Measurements from ENCODE around the gene CAPNS2. TPM values are rescaled to one million over a fixed set of nuclear protein-coding genes. Genes with fewer than 3 reads are reported as not detected.

CAPNS2 gene
- total RNA-seq, 1 experiment from 2014 or later = 0.28 TPM

- TF ChIP-seq, protein P1, sequence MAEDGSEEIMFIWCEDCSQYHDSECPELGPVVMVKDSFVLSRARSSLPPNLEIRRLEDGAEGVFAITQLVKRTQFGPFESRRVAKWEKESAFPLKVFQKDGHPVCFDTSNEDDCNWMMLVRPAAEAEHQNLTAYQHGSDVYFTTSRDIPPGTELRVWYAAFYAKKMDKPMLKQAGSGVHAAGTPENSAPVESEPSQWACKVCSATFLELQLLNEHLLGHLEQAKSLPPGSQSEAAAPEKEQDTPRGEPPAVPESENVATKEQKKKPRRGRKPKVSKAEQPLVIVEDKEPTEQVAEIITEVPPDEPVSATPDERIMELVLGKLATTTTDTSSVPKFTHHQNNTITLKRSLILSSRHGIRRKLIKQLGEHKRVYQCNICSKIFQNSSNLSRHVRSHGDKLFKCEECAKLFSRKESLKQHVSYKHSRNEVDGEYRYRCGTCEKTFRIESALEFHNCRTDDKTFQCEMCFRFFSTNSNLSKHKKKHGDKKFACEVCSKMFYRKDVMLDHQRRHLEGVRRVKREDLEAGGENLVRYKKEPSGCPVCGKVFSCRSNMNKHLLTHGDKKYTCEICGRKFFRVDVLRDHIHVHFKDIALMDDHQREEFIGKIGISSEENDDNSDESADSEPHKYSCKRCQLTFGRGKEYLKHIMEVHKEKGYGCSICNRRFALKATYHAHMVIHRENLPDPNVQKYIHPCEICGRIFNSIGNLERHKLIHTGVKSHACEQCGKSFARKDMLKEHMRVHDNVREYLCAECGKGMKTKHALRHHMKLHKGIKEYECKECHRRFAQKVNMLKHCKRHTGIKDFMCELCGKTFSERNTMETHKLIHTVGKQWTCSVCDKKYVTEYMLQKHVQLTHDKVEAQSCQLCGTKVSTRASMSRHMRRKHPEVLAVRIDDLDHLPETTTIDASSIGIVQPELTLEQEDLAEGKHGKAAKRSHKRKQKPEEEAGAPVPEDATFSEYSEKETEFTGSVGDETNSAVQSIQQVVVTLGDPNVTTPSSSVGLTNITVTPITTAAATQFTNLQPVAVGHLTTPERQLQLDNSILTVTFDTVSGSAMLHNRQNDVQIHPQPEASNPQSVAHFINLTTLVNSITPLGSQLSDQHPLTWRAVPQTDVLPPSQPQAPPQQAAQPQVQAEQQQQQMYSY (CRISPR knock-in tag; IDR thresholded peaks at IDR 0.05) = no peak
- TF ChIP-seq, protein P2, sequence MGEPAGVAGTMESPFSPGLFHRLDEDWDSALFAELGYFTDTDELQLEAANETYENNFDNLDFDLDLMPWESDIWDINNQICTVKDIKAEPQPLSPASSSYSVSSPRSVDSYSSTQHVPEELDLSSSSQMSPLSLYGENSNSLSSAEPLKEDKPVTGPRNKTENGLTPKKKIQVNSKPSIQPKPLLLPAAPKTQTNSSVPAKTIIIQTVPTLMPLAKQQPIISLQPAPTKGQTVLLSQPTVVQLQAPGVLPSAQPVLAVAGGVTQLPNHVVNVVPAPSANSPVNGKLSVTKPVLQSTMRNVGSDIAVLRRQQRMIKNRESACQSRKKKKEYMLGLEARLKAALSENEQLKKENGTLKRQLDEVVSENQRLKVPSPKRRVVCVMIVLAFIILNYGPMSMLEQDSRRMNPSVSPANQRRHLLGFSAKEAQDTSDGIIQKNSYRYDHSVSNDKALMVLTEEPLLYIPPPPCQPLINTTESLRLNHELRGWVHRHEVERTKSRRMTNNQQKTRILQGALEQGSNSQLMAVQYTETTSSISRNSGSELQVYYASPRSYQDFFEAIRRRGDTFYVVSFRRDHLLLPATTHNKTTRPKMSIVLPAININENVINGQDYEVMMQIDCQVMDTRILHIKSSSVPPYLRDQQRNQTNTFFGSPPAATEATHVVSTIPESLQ (CRISPR knock-in tag; IDR thresholded peaks at IDR 0.05) = no peak
- TF ChIP-seq ZNF219 (CRISPR knock-in tag; IDR thresholded peaks at IDR 0.05; ENCODE audit: borderline replicate concordance) = no peak
- TF ChIP-seq, protein P3, sequence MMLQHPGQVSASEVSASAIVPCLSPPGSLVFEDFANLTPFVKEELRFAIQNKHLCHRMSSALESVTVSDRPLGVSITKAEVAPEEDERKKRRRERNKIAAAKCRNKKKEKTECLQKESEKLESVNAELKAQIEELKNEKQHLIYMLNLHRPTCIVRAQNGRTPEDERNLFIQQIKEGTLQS (CRISPR knock-in tag; conservative IDR thresholded peaks at IDR 0.05) = no peak
- TF ChIP-seq, protein P4, sequence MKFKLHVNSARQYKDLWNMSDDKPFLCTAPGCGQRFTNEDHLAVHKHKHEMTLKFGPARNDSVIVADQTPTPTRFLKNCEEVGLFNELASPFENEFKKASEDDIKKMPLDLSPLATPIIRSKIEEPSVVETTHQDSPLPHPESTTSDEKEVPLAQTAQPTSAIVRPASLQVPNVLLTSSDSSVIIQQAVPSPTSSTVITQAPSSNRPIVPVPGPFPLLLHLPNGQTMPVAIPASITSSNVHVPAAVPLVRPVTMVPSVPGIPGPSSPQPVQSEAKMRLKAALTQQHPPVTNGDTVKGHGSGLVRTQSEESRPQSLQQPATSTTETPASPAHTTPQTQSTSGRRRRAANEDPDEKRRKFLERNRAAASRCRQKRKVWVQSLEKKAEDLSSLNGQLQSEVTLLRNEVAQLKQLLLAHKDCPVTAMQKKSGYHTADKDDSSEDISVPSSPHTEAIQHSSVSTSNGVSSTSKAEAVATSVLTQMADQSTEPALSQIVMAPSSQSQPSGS (CRISPR knock-in tag; IDR thresholded peaks at IDR 0.05; ENCODE audit: borderline replicate concordance, low read depth) = no peak
- no peak for TF ChIP-seq RORB (CRISPR knock-in tag; IDR thresholded peaks at IDR 0.05)
- TF ChIP-seq ZSCAN18 (CRISPR knock-in tag; IDR thresholded peaks at IDR 0.05) = no peak
- TF ChIP-seq TCF7 (CRISPR knock-in tag; IDR thresholded peaks at IDR 0.05; ENCODE audit: low read depth) = no peak
- TF ChIP-seq, protein P5, sequence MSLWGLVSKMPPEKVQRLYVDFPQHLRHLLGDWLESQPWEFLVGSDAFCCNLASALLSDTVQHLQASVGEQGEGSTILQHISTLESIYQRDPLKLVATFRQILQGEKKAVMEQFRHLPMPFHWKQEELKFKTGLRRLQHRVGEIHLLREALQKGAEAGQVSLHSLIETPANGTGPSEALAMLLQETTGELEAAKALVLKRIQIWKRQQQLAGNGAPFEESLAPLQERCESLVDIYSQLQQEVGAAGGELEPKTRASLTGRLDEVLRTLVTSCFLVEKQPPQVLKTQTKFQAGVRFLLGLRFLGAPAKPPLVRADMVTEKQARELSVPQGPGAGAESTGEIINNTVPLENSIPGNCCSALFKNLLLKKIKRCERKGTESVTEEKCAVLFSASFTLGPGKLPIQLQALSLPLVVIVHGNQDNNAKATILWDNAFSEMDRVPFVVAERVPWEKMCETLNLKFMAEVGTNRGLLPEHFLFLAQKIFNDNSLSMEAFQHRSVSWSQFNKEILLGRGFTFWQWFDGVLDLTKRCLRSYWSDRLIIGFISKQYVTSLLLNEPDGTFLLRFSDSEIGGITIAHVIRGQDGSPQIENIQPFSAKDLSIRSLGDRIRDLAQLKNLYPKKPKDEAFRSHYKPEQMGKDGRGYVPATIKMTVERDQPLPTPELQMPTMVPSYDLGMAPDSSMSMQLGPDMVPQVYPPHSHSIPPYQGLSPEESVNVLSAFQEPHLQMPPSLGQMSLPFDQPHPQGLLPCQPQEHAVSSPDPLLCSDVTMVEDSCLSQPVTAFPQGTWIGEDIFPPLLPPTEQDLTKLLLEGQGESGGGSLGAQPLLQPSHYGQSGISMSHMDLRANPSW (CRISPR knock-in tag; conservative IDR thresholded peaks at IDR 0.05; ENCODE audit: low read depth) = no peak
- TF ChIP-seq ZNF423 (CRISPR knock-in tag; IDR thresholded peaks at IDR 0.05) = no peak
These were observed 26.3 kb upstream of the CAPNS2 start (continued) for GRCh38 chr16:55540221-55540620.

DNA sequence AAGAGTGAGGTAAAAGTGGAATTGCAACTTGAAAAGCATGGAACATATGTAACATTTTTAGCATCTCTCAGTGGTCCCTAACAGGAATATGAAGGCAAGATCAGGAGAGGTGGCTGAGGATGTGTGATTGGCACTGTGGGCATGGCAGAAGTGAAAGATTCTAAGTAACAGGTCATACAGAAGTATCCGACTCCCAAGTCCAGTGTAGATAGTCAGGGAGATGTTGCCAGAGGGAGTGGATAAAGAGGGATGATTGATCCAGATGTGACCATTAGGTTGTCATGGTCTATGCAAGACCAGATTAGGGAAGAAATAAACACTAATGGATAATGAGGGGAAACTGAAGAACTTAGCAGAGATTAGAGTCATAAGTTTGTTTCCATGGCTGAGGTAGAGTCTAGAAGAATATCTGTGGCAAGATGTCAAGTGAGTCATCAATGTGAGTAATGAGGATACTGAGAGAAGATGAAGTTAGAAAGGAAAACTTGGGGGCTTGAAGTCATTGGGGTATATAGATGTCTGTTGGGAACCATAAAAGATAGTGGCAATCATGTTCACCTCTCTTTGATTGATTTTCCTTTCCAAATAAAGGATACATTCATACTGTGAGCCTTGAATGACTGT lies 23.9 kb upstream of the CAPNS2 start:
- no peaks in the 10 kb centered on the region for H3K27me3 Mint-ChIP-seq (ENCODE audit: low read depth)
- no peak overlapping the region for H3K27ac Mint-ChIP-seq
- TF ChIP-seq ZNF423 (CRISPR knock-in tag; IDR thresholded peaks at IDR 0.05) = no peak
- TF ChIP-seq FOXJ3 (CRISPR knock-in tag; IDR thresholded peaks at IDR 0.05; ENCODE audit: borderline replicate concordance) = no peak
- TF ChIP-seq USF1 (CRISPR knock-in tag; IDR thresholded peaks at IDR 0.05) = no peak
- TF ChIP-seq ZNF138 (CRISPR knock-in tag; conservative IDR thresholded peaks at IDR 0.05) = no peak
- no peak for TF ChIP-seq SOX15 (CRISPR knock-in tag; IDR thresholded peaks at IDR 0.05)
- TF ChIP-seq ZSCAN18 (CRISPR knock-in tag; IDR thresholded peaks at IDR 0.05) = no peak
- TF ChIP-seq ZNF396 (CRISPR knock-in tag; IDR thresholded peaks at IDR 0.05; ENCODE audit: borderline replicate concordance) = no peak
- no peak for TF ChIP-seq NFE2L1 (CRISPR knock-in tag; IDR thresholded peaks at IDR 0.05)
- TF ChIP-seq, protein P5 (CRISPR knock-in tag; conservative IDR thresholded peaks at IDR 0.05; ENCODE audit: low read depth) = no peak
- no peak for TF ChIP-seq GTF2I (CRISPR knock-in tag; conservative IDR thresholded peaks at IDR 0.05)

More for the DNA sequence above, 23.9 kb upstream of the CAPNS2 start:
- Mint-ChIP-seq H3K36me3 (no peaks in the 10 kb centered on the region), H3K4me1 (0 out of 2 replicates have a peak, but pooled peaks cover 4% of the 10 kb centered on the region), H3K9me3 (no peaks in the 10 kb centered on the region), H3K4me3 (no peak overlapping the region)
- DNase-seq (ENCODE audit: low spot score) (no peak), ATAC-seq (no peak)
- ChIA-PET POLR2A (no interaction called here), CTCF (interaction anchor here (2.1 kb wide), 1 partner anchor 78 kb away, joined by 21 read pairs; no protein-coding TSS in a partner anchor)

All from WTC11 (cell line).